GM21515 (cell line): ENCODE measurements around the gene KLHL29.
"Not testable (repeated sequence)": the region's sequence is repeated elsewhere in the genome, so short reads cannot be mapped to it uniquely, and the experiment has no call there.

Source experiments
- ATAC-seq: cut with Tn5 transposase; IDR thresholded peaks from one replicate; pipeline ENCODE4 v1.9.1; 2021; ENCODE audit not compliant: unreplicated experiment

KLHL29 gene

GRCh38 chr2:23698721-23699579, 314.0 kb downstream of the KLHL29 start:
- ATAC-seq, result no peak

- no peak for ATAC-seq
Measured at GRCh38 chr2:23699580-23699925, 314.6 kb downstream of the KLHL29 start.

- ATAC-seq, result no peak
Measured at GRCh38 chr2:23700627-23701026, 315.6 kb downstream of the KLHL29 start.

- no peak for ATAC-seq
Measured at GRCh38 chr2:23703037-23703582, 318.1 kb downstream of the KLHL29 start.

- ATAC-seq, result no peak
Measured at GRCh38 chr2:23703583-23704385, 318.8 kb downstream of the KLHL29 start.

- no peak for ATAC-seq
Measured at GRCh38 chr2:23705771-23706612, 321.0 kb downstream of the KLHL29 start.

GRCh38 chr2:23706613-23707078, 321.7 kb downstream of the KLHL29 start:
- no peak for ATAC-seq

GRCh38 chr2:23707096-23707495, 322.1 kb downstream of the KLHL29 start:
- ATAC-seq, result no peak

- no peak for ATAC-seq
Measured at GRCh38 chr2:23708771-23709170, 323.8 kb downstream of the KLHL29 start.

GRCh38 chr2:23709311-23709710, 324.3 kb downstream of the KLHL29 start:
- no peak for ATAC-seq

- no peak for ATAC-seq
Measured at GRCh38 chr2:23711979-23712755, 327.2 kb downstream of the KLHL29 start.

- no peak for ATAC-seq
Measured at GRCh38 chr2:23712756-23713151, 327.8 kb downstream of the KLHL29 start.

- no peak for ATAC-seq
Measured at GRCh38 chr2:23713351-23713750, 328.4 kb downstream of the KLHL29 start.

- ATAC-seq, result no peak
Measured at GRCh38 chr2:23718931-23719700, 334.1 kb downstream of the KLHL29 start.

GRCh38 chr2:23719716-23720115, 334.7 kb downstream of the KLHL29 start:
- no peak for ATAC-seq

GRCh38 chr2:23720705-23721453, 335.9 kb downstream of the KLHL29 start:
- no peak for ATAC-seq

GRCh38 chr2:23721454-23721826, 336.5 kb downstream of the KLHL29 start:
- ATAC-seq, result no peak

GRCh38 chr2:23722255-23722654, 337.3 kb downstream of the KLHL29 start:
- ATAC-seq, result no peak

GRCh38 chr2:23723029-23723428, 338.1 kb downstream of the KLHL29 start:
- not testable (repeated sequence) for ATAC-seq
